Ishikawa (cell line): ENCODE data around the gene CEP162.

ENCODE experiments used
- CEBPB ChIP-seq: IDR thresholded peaks from 2 replicates; pipeline ENCODE4 v1.6.1; 2012
- CREB1 ChIP-seq: IDR thresholded peaks from 2 replicates; pipeline ENCODE4 v1.6.1; 2012; ENCODE audit warnings: low read depth
- EGR1 ChIP-seq: IDR thresholded peaks from 2 replicates; pipeline ENCODE4 v1.6.1; 2012
- EP300 ChIP-seq: IDR thresholded peaks from 2 replicates; pipeline ENCODE4 v1.6.1; 2012; ENCODE audit warnings: borderline replicate concordance
- FOXM1 ChIP-seq: IDR thresholded peaks from 2 replicates; pipeline ENCODE4 v1.6.1; 2012; ENCODE audit warnings: low read depth, borderline replicate concordance
- NFIC ChIP-seq: IDR thresholded peaks from 2 replicates; pipeline ENCODE4 v1.6.1; 2012
- RAD21 ChIP-seq: IDR thresholded peaks from 2 replicates; pipeline ENCODE4 v1.6.1; 2012; ENCODE audit warnings: low read depth
- REST ChIP-seq: IDR thresholded peaks from 2 replicates; pipeline ENCODE4 v1.6.1; 2012; ENCODE audit warnings: low read depth, mild to moderate bottlenecking
- TAF1 ChIP-seq: IDR thresholded peaks from 2 replicates; pipeline ENCODE4 v1.6.1; 2012; ENCODE audit warnings: low read depth, mild to moderate bottlenecking
- TCF12 ChIP-seq: IDR thresholded peaks from 2 replicates; pipeline ENCODE4 v1.6.1; 2012; ENCODE audit warnings: low read depth
- TEAD4 ChIP-seq: IDR thresholded peaks from 2 replicates; pipeline ENCODE4 v1.6.1; 2012
- USF1 ChIP-seq: IDR thresholded peaks from 2 replicates; pipeline ENCODE4 v1.6.1; 2012
- YY1 ChIP-seq: IDR thresholded peaks from 2 replicates; pipeline ENCODE4 v1.6.1; 2012; ENCODE audit warnings: low read depth
- TF ChIP-seq, protein P1 (sequence below): IDR thresholded peaks from 2 replicates; pipeline ENCODE4 v1.6.1; 2012

The CEP162 gene

DNA sequence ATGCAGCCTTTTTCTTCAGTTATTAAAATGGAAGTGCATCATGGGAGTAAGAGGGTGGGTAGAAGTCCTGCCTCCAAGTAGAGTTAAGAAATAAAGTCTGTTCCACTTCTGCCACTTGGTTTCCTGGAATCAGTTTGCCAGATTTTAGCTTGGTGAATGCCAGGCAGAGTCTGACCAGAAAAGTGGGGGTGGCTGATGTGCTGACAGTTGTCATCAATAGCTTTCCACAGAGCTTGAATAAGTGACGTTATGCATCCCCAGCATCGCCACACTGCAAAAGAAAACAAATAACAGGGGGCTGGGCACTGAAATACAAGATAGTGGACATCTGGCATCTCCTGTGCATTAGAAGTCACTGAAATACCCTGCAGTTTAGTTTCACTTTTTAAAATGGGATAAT lies 30.8 kb upstream of the CEP162 start:
- TF ChIP-seq EGR1 (no peak), YY1 (no peak), USF1 (no peak), EP300 (no peak), CEBPB (no peak), TAF1 (no peak), RAD21 (no peak), FOXM1 (no peak), NFIC (no peak), REST (no peak), TCF12 (no peak), CREB1 (no peak), TEAD4 (no peak)
- TF ChIP-seq, protein P1, sequence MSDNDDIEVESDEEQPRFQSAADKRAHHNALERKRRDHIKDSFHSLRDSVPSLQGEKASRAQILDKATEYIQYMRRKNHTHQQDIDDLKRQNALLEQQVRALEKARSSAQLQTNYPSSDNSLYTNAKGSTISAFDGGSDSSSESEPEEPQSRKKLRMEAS, result no peak

DNA sequence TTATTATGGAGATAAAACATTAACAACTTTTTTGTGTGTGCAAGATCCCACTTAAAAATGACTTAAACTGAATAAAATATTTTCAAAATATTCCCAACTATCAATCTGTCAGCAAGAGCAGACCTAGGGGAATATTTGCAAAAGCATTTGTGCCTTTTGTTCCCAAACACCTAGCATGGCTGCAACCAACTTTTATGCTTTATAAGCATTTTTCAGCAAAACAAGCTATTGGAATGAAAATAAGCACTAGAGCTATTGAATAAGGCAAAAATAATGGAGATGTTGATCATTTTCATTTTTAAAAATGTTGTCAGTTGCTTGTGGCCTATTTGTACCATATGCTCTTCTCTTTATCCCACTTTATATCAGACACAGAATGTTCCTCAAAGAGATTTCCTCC lies 28.2 kb upstream of the CEP162 start:
- TF ChIP-seq REST (no peak), FOXM1 (no peak), USF1 (no peak), CEBPB (no peak), NFIC (no peak)

DNA sequence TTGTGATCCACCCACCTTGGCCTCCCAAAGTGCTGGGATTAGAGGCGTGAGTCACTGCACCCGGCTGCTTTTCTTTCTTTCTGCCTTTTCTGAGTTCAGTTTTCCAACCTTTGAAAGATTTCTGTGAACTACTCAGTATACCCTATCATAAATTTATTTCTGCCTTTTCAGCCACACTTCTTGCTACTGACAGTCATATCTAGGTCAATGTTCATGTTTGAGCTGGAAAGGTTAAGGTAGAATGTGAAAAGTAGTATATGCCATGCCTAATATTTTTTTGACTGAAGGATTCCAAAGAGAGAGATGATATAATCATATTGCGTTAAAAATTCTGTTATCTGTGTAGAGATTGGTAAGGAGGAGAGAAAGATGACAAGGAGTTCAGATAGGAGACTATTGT lies 25.9 kb upstream of the CEP162 start:
- no peak for TF ChIP-seq REST
- TF ChIP-seq CEBPB, result no peak
- TF ChIP-seq EP300, result no peak
- TF ChIP-seq FOXM1, result no peak
- no peak for TF ChIP-seq RAD21
- TF ChIP-seq CREB1, result no peak

DNA sequence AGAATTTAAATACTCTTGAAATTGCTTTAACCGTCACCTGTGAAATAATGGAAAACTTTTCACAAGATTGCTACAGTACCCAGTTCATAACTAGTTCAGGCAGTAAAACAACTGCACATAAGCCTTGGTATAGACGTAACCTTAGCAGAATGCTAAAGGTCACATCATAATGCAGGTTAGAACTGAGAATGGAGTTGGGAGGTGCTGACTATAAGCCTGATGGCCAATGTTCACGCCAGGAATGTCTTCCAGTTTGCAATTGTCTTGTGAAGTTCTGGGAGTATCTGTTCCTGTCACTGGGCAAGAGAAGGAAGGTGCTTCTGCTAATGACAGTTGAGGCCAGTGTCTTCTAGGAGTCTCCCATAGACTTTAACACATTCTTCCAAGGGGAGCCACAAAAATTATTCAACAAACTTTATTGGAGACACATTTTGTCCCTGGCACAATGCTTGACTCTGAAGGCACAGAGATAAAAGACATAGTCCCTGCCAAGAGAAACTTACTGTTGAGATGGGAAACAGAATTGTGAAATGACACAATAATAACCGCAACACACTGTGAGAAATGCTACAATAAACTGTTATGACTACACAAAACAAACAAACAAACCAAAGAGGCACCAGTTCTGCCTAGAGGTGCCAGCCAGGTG lies 24.6 kb upstream of the CEP162 start:
- TF ChIP-seq CREB1 (no peak), NFIC (no peak), TCF12 (no peak)

GRCh38 chr6:84249724-84250123 lies 22.3 kb upstream of the CEP162 start:
- TF ChIP-seq EP300 (no peak), TEAD4 (no peak), CREB1 (no peak), EGR1 (no peak), USF1 (no peak), YY1 (no peak)

- TF ChIP-seq RAD21 (0 out of 2 replicates have a peak, but pooled peaks have one; percentile 26), TEAD4 (no peak)
Measured at GRCh38 chr6:84243240-84243639, 15.8 kb upstream of the CEP162 start.
